Left cardiac atrium (tissue), 4 donors: ENCODE data around the gene GGN. TPM values are rescaled to one million over a fixed set of nuclear protein-coding genes. Genes with fewer than 3 reads are reported as not detected.
"Not testable (repeated sequence)": the region's sequence is repeated elsewhere in the genome, so short reads cannot be mapped to it uniquely, and the experiment has no call there.

ENCODE experiments used
- ATAC-seq, 2 donors: fragments of 200-7000 bp; cut with Tn5 transposase; one replicate each; pipeline ENCODE4 v1.9.1; 2020; ENCODE audit warnings: mild to moderate bottlenecking in 2 of 2, moderate library complexity in 2 of 2
- DNase-seq: peaks from one replicate; pipeline ENCODE4 v3.0.0-alpha.2; 2020
- intact Hi-C, 2 donors: fragments of 100-400 bp; cut with DNase I; formaldehyde crosslinking; loops; one replicate each; pipeline versions ENCODE4 v1.14.1 to v1.15.1; 2022 to 2023
- total RNA-seq, 2 donors: library from RNA; stranded (reverse); fragmentation: NEBNext Ultra II Directional; extraction: Animal tissue kit (Norgen Biotek cat#: 25700); gene quantifications; one replicate each; pipeline ENCODE4 v1.2.1, GENCODE V29; 2021
- donor health status: DM: no; HTN: yes; CAD: no.
- donor health status: DM: no; HTN: yes; CAD: no; lungs with severe emphysema.
- donor health status: DM: yes; HTN: yes; CAD: no.
- donor health status: Dilated cardiomyopathy.

The GGN gene
- total RNA-seq, 2 donors from 2014 or later = 0.15 to 0.34 TPM

DNA sequence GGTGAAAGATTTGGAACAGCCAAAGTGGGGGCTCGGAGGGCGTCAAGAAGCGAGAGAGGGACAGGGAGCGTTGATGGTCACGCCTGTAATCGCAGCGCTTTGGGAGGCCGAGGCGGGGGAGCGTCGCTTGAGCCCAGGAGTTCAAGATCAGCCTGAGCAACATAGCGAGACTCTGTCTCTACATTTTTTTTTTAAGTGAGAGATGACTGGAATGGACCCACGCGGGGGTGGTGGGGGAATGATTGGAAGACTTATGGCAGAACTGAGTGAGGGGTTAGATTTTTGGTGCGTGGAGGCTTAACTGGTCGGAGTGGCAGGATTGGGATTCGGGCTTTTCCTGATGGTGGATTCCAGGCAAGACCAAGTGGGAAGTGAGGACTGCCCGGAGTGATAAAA, 12.7 kb downstream of the GGN start:
- DNase-seq (no peak), ATAC-seq (peak; percentile 7 to 13)
- intact Hi-C loops = no loop called here

DNA sequence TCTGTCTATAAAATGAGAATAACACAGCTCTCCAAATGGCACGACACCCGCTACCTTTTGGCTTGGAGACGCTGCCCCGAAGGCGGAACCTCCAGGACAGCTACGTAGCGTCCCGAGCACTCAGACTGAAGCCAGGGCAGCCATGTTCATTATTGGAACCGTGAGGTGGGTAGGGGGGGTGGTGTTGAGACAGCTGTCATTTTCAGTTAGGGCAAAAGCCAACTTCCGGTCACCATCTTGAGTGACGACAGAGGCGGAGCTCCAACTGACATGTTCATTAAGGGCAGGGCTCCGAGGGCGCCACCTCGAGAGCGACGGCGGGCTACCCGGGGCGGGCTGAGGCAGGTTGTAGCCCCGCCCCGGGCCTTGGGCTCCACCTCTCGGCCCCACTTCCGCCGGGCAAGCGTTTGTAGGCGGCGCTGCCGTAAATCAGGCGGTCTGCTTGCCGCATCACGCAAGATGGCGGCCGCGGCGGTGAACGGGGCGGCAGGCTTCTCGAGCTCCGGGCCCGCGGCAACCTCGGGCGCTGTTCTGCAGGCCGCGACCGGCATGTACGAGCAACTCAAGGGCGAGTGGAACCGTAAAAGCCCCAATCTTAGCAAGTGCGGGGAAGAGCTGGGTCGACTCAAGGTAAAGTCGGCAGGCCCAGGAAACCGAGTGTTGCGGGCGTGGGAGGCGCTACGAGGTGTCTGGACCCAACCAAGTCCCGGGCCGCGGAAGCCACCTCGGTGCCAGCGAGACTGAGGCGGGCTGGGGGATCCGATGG, 13.3 kb downstream of the GGN start, which contains the start of gene PSMD8:
TSS of gene PSMD8 (plus strand) at position 240 of the 766 bp plus-strand sequence. CDS start at position 271, 31 bp downstream.
- peak; percentile 99 for ATAC-seq
- intact Hi-C loops = loop anchor here in 1 of 2 donors (1.0 kb wide), 1 partner anchor 38 kb away; no protein-coding TSS in a partner anchor

DNA sequence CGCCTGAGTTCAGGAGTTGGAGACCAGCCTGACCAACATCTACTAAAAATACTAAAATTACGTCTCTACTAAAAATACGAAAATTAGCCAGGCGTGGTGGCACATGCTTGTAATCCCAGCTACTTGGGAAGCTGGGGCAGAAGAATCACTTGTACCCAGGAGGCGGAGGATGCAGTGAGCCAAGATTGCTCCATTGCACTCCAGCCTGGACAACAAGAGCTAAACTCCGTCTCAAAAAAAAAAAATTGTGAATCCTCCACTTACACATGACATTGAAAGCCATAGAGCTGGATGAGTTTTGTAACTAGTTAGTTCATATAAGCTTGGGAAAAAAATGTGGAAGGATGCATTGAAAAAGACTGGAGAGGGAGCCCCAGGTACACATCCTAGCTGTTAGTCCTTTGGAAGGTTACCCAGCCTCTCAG, 13.9 kb downstream of the GGN start:
- ATAC-seq (no peak), DNase-seq (no peak)
- intact Hi-C loops = loop anchor here in 1 of 2 donors (1.0 kb wide), 1 partner anchor 38 kb away; no protein-coding TSS in a partner anchor

More for the DNA sequence above, 13.3 kb downstream of the GGN start, which contains the start of gene PSMD8:
- peak; percentile 99 for DNase-seq

DNA sequence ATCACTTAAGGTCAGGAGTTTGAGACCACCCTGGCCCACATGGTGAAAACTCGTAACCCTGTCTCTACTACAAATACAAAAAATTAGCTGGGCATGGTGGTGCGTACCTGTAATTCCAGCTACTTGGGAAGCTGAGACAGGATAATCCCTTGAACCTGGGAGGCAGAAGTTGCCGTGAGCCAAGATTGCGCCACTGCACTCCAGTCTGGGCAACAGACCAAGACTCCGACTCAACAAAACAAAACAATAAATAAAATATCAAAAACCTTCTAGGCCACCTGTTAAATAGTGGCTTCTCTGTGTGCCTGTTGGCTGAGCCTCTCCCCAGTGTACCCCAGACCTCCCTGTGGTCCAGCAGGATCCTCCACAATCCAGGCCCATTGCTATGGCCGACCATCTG, 16.8 kb downstream of the GGN start:
- ATAC-seq (no peak), DNase-seq (no peak)
- intact Hi-C loops = no loop called here

DNA sequence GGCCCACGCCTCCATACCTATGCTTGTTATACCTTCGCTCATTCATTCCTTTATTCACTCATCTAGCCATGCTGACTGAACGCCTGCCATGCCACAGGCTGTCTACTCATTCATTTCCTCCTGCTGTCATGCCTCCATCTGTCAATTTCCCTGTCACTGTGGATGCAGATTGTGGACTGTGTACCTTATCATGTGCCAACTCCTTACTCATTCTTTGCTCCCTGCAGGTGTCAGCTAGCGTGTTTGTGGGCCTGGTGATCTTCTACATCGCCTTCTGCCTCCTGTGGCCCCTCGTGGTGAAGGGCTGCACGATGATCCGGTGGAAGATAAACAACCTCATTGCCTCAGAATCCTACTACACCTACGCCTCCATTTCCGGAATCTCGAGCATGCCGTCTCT, 17.5 kb downstream of the GGN start:
- DNase-seq = no peak
- ATAC-seq = no peak
- intact Hi-C loops = no loop called here

DNA sequence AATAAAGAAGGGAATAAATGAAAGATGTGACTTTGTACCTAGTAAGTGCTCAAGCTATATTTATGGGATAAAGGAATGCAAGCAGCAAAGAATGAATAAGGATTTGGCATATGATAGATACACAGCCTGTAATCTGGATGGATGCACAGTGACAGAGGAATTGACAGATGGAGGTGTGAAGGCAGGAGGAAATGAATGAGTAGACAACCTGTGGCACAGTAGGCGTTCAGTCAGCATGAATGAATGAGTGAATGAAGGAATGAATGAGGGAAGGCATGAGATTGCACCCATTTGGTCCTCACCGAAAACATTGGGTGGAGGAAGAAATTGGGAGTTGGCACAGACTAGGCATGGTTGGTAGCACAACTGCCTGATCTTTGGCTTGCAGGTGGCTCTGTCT, 18.2 kb downstream of the GGN start:
- no peak for ATAC-seq
- intact Hi-C loops = no loop called here
- DNase-seq = no peak

DNA sequence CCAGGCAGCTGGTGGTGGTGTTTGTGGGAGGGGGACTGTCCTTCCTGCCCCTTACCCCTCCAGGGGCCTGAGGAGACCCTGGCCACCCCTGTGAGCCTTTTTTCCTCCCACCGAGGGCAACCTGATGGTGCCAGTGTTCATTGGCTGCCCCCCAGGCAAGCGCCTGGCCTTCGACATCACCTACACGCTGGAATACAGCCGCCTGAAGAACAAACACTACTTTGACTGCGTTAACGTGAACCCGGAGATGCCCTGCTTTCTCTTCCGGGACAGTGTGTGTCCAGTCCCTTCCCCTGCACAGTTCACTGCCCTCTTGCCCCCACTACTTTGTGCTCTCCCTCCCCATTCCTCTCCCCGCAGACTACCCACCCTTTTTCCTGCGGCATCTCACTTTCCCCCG, 20.8 kb downstream of the GGN start:
- DNase-seq = no peak
- no peak for ATAC-seq
- intact Hi-C loops = no loop called here

DNA sequence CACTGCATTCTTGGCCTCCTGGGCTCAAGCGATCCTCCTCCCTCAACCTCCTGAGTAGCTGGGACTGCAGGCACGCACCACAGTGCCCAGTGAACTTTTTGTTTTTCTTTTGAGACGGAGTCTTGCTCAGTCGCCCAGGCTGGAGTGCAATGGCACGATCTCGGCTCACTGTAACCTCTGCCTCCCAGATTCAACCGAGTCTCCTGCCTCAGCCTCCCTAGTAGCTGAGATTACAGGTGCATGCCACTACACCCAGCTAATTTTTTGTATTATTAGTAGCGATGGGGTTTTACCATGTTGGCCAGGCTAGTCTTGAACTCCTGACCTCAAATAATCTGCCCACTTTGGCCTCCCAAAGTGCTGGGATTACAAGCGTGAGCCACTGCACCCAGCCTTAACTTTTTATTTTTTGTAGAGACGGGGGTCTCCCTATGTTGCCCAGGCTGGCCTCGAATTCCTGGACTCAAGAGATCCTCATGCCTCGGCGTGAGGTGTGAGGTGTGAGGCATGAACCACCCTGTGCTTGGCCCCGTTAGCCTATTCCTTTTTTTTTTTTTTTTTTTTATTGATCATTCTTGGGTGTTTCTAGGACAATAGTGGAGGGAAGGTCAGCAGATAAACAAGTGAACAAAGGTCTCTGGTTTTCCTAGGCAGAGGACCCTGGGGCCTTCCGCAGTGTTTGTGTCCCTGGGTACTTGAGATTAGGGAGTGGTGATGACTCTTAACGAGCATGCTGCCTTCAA, 24.7 kb downstream of the GGN start:
- not testable (repeated sequence) for ATAC-seq

DNA sequence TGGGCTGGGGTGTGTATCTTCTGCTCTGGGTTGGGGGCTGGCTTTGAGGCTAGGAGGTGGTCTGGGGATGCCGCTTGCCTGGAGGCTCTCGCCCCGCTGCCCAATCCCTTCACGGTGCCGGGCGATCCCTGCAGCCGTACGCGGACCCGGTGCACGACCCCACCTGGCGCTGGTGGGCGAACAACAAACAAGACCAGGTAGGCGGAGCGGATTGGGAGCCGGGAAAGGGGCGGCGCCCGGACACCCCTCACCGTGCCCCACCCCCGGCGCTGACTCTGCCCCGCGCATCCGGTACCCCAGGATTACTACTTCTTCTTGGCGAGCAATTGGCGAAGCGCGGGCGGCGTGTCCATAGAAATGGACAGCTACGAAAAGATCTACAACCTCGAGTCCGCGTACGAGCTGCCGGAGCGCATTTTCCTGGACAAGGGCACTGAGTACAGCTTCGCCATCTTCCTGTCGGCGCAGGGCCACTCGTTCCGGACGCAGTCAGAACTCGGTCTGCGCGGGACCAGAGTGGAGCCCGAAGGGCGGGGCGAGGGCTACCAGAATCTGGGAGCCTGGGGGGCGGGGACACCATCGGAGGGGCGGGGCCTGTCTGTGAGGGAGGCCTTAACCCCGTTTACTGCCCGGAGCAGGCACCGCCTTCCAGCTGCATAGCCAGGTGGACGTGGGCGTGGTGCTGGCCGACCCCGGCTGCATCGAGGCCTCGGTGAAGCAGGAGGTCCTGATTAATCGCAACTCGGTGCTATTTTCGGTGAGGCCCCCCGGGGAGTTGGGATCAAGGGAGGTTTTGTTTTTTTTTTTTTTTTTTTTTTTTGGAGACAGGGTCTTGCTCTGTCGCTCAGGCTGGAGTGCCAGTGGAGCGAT, 25.5 kb downstream of the GGN start:
- DNase-seq (peak; percentile 91), ATAC-seq (peak; percentile 77 to 92)
- intact Hi-C loops = no loop called here

More for the DNA sequence above, 24.7 kb downstream of the GGN start:
- DNase-seq, intact Hi-C loops: not testable (repeated sequence)

DNA sequence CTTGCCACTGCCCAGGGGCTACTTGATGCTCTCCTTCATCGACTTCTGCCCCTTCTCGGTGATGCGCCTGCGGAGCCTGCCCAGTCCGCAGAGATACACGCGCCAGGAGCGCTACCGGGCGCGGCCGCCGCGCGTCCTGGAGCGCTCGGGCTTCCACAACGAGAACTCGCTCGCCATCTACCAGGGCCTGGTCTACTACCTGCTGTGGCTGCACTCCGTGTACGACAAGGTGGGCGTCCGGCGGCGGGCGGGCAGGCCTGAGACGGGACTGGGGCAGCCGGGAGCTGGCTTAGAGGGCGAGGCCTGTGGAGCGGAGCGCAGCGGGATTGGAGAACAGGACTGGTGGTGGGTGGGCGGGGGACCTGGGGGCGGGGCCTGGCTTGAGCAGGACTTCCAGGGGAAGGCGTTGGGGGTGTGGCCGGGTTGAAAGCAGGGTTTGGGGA, 26.2 kb downstream of the GGN start:
- peak; percentile 85 for DNase-seq
- intact Hi-C loops = no loop called here
- peak; percentile 94 to 95 for ATAC-seq

DNA sequence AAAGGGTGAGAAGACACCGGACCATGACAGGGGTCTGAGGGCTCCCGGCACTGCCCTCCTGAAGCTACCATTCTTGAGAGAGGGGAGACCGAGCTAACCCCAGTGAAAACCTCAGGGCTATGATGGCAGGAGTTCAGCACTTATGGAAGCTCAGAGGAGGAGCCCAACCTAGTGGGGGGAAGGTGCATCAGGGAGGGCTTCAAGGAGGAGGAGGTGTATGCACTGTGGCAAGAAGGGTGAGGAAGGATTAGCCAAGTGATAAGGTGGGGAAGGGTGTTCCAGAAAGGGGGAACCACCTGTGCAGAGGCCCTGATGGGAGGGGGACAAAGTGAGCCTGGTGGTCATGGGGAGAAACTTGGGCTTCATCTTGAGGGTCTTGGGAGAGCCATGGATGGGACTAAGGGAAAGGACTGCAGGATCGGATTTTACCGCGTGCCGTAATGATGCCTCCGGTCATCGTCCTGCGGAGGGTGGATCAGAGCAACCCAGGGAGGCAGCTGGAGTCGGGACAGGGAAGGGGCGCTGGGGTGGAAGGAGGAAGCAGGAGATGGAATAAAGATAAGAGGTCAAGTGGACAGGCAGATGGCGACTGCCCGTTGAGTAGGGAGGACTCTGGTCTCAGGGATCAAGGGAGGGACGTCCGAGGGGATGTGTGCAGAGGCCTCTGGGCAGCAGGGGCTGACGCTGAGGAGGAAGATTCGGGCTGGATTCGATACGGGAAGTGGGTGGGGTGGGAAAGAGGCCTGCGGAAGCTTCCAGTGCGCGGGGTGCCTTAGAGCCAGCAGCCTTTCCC, 26.8 kb downstream of the GGN start:
- ATAC-seq = peak in 1 of 2 donors; percentile 9

DNA sequence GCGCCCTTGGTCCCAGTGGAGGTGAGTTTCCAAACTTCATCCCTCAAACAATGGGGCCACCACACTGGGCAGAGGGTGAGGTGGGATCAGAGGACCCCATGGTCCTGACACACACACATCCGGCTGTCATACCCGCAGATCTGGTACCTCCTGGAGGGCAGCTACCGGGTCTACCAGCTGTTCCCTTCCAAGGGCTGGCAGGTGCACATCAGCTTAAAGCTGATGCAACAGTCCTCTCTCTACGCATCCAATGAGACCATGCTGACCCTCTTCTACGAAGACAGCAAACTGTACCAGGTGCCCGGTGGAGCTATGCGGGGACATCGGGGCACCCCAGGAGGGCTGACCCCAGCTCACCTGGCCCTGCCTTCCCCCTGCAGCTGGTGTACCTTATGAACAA, 27.5 kb downstream of the GGN start:
- DNase-seq (no peak), ATAC-seq (no peak)
- intact Hi-C loops = no loop called here

More for the DNA sequence above, 26.8 kb downstream of the GGN start:
- intact Hi-C loops = no loop called here
- no peak for DNase-seq

DNA sequence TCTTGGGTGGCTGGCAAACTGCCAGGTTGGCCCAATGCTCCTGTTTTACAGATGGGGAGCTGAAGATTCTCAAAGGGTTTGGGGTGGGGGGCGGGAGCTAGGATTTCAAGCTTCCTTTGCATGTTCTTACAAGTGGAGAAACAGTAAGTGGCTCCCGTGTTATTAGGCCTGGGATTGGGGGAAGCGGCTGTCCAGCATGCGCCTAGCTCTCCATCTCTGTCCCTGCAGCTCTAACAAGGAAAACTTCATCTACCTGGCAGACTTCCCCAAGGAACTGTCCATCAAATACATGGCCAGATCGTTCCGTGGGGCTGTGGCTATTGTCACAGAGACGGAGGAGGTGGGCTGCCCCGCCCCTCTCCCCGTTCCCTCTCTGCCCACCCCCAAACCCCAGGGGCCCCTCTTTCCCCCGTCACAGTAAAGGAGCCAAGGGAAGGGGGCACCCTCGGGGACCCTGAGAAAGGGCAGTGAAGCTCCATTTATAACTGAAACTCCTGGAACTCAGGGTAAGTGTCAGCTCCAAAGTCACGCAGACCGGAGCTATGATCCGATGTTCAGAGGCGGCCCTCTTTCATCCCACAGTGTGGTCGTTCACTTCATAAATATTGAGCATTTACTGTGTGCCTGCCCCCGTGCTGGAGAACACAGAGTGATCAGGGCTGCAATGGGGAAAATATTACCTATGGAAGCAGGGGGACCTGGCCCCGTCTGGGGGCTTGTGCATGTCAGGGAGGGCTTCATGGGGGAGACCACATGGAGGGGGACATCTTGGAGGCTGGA, 28.4 kb downstream of the GGN start:
- intact Hi-C loops = no loop called here
- no peak for DNase-seq

DNA sequence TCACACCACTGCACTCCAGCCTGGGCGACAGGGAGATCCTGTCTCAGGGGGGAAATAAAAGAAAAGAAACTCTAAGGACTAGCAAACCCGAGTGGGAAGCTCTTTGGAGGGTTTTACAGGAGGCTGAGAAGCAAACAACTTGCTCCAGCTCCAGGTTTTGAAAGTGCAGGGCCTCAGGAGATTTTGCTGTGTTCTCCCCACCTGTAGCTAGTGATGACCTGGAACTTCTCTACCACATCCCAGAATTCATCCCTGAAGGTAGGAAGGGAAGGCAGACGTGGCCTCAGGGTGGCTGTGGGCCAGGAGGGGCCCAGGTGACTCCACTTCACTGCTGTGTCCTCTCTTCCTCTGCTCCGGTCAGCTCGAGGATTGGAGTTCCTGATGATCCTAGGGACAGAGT, 29.8 kb downstream of the GGN start:
- intact Hi-C loops = no loop called here
- DNase-seq (no peak), ATAC-seq (no peak)

More for the DNA sequence above, 28.4 kb downstream of the GGN start:
- no peak for ATAC-seq

DNA sequence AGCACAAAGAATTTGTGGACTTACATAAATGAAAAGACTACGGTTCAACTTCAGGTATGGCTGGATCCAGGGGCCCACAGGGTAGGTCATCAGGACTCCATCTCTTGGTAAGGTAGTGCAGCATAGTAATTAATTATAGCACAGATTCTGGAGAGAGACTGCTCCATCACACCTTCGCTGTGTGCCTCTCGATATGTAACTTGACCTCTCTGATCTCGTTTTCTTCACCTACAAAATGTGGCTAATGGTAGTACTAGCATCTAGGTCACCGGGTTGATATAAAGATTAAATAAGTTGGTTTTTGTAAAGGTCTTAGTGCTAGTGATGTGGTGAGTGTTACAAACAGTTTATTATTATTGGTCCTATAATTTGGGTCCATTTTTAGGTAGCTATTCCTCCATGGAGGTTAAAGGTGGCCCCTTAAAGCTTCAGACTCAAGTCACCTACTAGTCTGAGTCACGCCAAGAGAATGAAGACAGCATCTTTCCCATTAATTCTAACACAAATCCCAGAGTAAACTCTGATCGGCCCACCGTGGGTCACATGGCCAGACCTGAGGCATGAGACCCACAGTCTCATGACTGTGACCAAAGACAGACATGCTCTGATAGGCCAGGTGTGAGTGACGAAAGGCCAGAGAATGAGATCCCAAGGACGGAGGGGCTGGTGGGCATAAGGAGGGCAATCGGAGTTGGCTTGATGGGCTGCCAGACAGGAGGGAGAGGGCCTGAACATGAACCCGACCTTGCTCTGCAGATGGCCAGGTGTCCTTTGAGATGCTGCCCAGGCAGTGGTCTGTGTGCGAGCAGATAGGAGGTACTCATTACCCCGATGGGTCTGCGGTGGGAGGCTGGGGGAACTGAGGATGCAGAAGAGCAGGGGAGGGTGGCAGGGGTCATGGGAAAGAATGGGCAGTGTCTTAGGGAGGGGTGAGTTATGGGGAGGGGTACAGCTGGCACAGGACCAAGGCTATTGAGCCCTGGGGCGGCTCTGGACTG, 31.8 kb downstream of the GGN start:
- intact Hi-C loops = no loop called here
- ATAC-seq (no peak), DNase-seq (no peak)

DNA sequence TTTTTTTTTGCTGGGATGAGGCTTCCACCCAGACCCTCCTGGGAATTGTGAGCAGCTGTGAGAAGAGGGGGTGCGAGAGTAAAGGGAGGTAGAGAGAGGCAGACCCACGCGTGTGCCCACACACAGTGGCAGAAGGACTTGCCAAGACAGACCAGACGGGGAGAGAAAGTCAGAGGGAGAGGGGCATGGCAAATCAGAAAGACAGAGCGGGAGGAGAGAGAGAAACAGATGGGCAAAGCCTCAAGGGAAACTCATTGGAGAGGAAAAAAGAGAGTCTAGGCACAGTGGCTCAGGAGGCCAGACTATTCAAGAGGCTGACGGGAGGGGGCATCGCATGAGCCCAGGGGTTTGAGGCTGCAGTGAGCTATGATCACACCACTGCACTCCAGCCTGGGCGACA, 35.2 kb downstream of the GGN start:
- no peak for DNase-seq
- intact Hi-C loops = no loop called here
- ATAC-seq = no peak
